GM21825 (cell line): ENCODE data around the gene RBM11.
"Not testable (repeated sequence)": the region's sequence is repeated elsewhere in the genome, so short reads cannot be mapped to it uniquely, and the experiment has no call there.

Experiments used
- ATAC-seq: cut with Tn5 transposase; IDR thresholded peaks from one replicate; pipeline ENCODE4 v1.9.1; 2021; ENCODE audit warnings: mild to moderate bottlenecking, moderate library complexity; ENCODE audit not compliant: unreplicated experiment

Gene RBM11

GRCh38 chr21:14215971-14216641 is at the start of gene RBM11:
RBM11 (plus strand) TSS chr21:14216157; CDS start chr21:14216187, 30 bp downstream.
- ATAC-seq = peak; percentile 94

DNA sequence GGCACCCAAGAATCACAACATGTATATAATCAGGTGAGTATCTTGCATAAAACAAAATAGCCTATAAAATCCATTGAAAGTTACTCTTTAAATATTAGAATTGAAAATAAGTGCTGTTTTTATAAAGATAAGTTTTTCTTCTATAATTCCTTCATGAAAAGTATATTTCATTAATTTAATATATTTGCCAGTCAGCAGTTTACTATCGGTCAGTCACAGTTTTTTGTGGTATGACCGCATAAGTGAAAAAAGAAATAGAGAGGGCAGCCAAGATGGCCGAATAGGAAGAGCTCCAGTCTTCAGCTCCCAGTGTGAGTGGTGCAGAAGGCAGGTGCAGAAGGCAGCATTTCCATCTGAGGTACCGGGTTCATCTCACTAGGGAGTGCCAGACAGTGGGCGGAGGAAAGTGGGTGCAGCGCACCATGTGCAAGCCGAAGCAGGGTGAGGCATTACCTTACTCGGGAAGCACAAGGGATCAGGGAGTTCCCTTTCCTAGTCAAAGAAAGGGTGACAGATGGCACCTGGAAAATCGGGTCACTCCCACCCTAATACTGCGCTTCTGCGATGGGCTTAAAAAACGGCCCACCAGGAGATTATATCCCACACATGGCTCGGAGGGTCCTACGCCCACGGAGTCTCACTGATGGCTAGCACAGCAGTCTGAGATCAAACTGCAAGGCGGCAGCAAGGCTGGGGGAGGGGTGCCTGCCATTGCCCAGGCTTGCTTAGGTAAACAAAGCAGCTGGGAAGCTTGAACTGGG is 49.3 kb upstream of the RBM11 start:
- not testable (repeated sequence) for ATAC-seq

DNA sequence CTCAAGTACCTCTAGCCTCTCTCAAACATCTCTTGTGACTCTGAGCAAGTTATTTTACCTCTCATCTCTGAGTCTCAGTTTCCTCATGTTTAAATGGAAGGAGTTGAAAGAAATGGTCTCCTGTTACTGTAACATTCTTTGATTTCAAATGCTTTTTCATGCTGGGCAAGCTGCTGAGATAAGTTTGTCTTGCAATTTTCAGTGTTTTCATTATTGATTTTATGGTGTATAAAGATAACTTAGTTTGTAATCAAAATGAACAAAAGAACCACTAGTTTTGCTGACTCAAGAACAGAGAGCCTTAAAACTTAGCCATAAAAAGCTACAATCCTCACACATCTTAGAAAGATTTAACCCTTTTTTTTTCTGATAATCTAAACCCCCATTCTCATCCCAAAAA is 9.7 kb upstream of the RBM11 start:
- no peak for ATAC-seq

- no peak for ATAC-seq
Observed at GRCh38 chr21:14210738-14211137, 5.2 kb upstream of the RBM11 start, which contains the start of gene LIPI. LIPI (minus strand) TSS chr21:14210955; CDS start chr21:14210845, 110 bp downstream.

DNA sequence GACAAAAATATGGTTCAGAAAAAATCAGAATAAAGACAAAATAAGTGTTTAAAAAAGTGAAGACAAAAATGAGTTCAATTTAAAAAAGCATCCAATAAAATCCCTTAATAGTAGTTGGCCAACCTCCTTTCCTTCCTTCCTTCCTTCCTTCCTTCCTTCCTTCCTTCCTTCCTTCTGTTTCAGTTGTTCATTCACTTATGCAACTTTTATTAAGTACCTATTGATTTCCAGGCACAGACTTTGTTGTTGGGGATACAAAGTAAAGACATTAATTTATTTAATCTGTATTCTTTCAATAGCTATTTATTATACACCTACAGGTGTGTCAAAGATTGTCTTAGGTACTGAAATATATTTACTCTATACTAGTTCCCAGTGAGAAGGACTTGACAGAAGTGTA is 2.8 kb upstream of the RBM11 start:
- no peak for ATAC-seq

GRCh38 chr21:14223365-14223764 is 7.4 kb downstream of the RBM11 start:
- ATAC-seq = no peak

DNA sequence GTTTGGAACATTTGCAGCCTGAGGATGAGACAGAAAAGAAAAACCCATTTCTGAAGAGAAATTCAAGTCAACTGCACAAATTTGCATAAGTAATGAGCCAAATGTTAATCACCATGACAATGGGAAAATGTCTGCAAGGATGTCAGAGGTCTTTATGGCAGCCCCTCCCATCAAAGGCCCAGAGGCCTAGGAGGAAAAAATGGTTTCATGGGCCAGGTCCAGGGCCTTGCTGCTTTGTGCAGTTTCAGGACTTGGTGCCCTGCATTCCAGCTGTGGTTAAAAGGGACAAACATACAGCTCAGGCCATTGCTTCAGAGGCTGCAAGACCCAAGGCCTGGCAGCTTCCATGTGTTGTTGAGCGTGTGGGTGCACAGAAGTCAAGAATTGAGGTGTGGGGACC is 13.4 kb downstream of the RBM11 start:
- ATAC-seq = no peak

DNA sequence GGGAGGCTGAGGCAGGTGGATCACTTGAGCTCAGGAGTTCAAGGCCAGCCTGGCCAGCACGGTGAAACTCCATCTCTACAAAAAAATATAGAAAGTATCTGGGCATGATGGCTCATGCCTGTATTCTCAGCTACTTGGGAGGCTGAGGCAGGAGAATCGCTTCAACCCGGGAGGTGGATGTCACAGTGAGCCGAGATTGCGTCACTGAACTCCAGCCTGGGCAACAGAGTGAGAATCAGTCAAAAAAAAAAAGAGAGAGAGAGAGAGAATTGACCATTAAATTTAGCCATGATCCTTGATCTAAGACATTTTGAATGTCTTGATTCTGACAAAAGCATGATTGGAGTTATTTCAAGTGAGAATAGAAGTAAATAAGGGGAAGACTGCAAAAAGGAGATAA is 19.1 kb downstream of the RBM11 start:
- no peak for ATAC-seq

DNA sequence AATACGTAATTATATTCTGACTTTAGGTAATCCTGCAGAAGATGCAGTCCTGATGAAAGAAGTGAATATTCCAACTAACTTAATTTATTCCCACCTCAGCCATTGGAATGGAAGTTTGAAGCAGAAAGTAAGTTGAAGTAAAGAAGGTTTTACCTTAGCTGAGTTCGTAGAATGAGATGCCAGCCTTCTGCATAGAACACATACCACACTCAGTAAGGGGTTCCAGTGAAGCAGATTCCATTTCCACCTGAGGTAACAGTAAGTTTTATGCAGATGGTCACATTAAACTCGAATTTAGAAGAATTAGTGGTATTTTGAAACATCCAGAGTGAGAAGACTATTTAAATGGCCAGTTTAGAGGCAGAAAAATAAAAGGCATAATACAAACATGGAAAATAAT is 20.2 kb downstream of the RBM11 start:
- ATAC-seq = no peak

DNA sequence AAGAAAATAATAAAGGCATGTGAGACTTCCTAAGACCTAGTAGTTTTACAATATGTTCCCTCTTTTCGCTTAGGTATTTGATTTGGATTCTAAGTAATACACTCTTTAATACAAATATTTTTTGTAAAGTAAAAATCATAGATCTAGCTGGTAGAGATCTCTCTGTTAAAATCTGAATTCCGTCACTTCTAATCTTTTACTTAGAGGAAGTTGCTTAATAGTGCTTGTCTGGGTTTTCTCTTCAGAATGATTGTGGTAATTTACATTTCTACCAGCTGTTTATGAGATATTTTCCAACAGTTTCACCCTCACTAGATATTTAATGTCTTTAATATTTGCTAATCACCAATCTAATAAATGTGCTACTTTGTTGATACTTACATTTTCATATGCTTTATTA is 23.3 kb downstream of the RBM11 start:
- no peak for ATAC-seq

GRCh38 chr21:14241297-14241696 is 25.3 kb downstream of the RBM11 start:
- no peak for ATAC-seq

DNA sequence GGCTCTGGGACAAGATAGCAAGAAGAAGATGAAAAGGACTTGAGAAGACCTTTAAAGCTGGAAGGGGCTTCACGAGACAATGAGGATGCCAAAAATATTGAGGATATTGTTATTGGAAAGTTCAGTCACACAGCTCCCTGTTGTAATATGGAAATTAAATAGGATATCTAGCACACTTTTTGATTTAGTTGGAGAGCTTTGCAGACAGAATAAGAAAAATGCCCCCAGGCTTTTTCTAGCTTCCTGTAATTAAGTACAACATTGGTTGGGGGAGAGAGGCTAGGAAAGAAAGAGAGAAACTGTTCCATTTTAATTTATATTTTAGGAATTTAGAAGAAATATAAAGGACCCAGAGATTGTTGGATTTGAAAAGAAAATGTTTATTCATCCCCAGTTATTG is 27.5 kb downstream of the RBM11 start:
- no peak for ATAC-seq

DNA sequence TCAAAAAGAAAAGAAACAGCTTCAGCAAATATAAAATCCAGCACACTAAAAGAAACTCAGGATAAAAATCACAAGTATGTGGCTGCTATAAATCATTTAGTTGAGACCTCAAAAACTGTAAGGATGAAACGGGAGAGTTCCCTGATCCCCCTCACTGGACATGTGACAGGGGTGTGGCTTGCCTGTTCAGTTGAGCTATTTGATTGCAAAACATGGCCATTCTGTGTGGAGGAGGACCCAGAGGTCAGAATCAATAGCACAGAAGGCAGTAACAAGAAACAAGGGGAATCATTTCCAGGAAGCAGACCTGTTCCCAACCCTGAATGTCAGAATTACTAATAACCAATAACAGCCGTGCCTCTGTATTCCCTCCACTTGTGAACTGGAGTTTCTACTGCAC is 27.9 kb downstream of the RBM11 start:
- ATAC-seq = no peak

GRCh38 chr21:14244911-14245310 is 29.0 kb downstream of the RBM11 start:
- no peak for ATAC-seq

- ATAC-seq = no peak
Observed at GRCh38 chr21:14245711-14246110, 29.8 kb downstream of the RBM11 start.

DNA sequence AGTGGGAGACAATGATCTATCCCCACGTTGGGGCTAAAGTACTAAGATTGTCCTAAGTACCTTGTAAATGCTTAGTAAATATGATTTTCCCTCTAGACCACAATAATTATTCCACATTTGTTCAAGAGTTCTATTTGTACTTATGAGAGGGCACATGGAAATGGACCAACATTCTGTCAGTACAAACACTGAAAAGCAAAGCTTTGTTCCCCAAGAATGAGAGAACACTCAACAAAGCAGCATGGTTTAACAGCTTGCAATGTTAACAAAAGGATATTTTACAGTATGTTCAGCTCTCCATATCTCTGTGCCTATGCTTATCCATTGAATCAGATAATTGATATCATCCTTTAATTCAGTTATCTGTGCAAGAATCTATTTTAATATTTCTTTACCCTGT is 35.4 kb downstream of the RBM11 start:
- ATAC-seq = no peak

- no peak for ATAC-seq
Observed at GRCh38 chr21:14259747-14260146, 43.8 kb downstream of the RBM11 start.

- no peak for ATAC-seq
Observed at GRCh38 chr21:14260174-14260764, 44.3 kb downstream of the RBM11 start.

- ATAC-seq = no peak
Observed at GRCh38 chr21:14262039-14262438, 46.1 kb downstream of the RBM11 start.

DNA sequence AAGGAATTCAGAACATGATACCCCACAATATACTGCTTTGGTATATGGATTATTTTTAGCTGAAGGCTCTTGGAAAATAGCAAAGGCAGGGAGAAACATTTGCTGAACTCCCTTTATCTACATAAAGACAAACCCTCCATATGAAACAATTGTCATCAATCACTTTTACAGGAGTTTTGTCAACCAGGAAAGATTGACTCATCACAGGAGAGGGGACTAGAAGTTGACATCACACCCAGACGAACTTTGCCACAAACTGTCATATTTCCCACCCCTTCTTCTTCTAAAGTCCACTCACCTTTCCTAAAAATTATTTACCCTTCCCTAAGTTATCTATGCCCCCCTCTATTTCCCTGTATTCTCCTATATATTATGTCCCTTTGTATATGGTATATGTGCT is 47.9 kb downstream of the RBM11 start:
- no peak for ATAC-seq

DNA sequence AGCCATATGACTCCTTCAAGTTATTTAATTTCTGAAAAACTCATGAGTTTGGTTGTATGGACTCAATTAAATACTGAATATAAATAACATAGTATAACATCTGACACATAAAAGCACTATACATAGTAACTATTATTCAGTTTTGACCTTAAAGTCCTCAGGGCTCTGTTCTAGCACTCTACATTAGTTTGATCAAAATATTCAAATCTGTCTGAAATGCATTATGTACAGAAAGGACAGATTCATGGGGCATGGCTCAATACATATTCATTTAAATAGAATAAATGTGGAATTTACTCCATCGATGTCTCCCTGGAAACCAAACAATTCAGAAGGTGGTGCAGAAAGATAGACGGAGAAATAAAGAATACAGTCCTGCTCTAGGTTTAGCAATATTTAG is 49.1 kb downstream of the RBM11 start:
- ATAC-seq = no peak

GRCh38 chr21:14267076-14267475 is 51.1 kb downstream of the RBM11 start:
- ATAC-seq = no peak
